Upper lobe of left lung (tissue), 6 donors: ENCODE results near the gene KCNH8. TPM values are rescaled to one million over a fixed set of nuclear protein-coding genes. Genes with fewer than 3 reads are reported as not detected.

Source experiments
- ATAC-seq, 2 donors: fragments of 200-7000 bp; cut with Tn5 transposase; one replicate each; pipeline ENCODE4 v1.9.1; 2022; ENCODE audit warnings: mild to moderate bottlenecking in 2 of 2, moderate library complexity in 2 of 2; ENCODE audit not compliant: low FRiP score in 2 of 2
- DNase-seq, 2 donors: peaks; one replicate each; pipeline ENCODE4 v3.0.0-alpha.2; 2019 to 2020
- H3K27ac ChIP-seq, 4 donors: fragments of 200-600 bp; sonication (generic); one replicate each; pipeline ENCODE4 v1.5.1; 2016 to 2019
- H3K27me3 ChIP-seq, 4 donors: fragments of 200-600 bp; sonication (generic); one replicate each; pipeline ENCODE4 v1.5.1; 2017 to 2019
- H3K36me3 ChIP-seq, 4 donors: fragments of 200-600 bp; sonication (generic); one replicate each; pipeline ENCODE4 v1.5.1; 2016 to 2019
- H3K4me1 ChIP-seq, 4 donors: fragments of 200-600 bp; sonication (generic); one replicate each; pipeline ENCODE4 v1.5.1; 2018 to 2019
- H3K4me3 ChIP-seq, 4 donors: fragments of 200-600 bp; sonication (generic); one replicate each; pipeline ENCODE4 v1.5.1; 2017 to 2019; ENCODE audit warnings: mild to moderate bottlenecking in 2 of 4, moderate library complexity in 1 of 4
- H3K9me3 ChIP-seq, 4 donors: fragments of 200-600 bp; sonication (generic); one replicate each; pipeline ENCODE4 v1.5.1; 2018 to 2019
- CTCF ChIP-seq, 6 experiments: fragments of 450-650 bp in 4 of 6; fragments of 200-600 bp in 2 of 6; sonication (generic) in 2 of 6; IDR thresholded peaks; one replicate each; pipeline ENCODE4 v1.5.1; 2016 to 2019; ENCODE audit warnings: antibody characterized with exemption in 6 of 6
- EP300 ChIP-seq, 4 donors: sonication (generic); formaldehyde crosslinking; IDR thresholded peaks; one replicate each; pipeline ENCODE4 v1.5.1; 2017; ENCODE audit warnings: antibody characterized with exemption in 4 of 4, control low read depth in 2 of 4
- POLR2A ChIP-seq, 4 donors: fragments of 450-650 bp; IDR thresholded peaks; one replicate each; pipeline ENCODE4 v1.5.1; 2016 to 2017; ENCODE audit warnings: antibody characterized with exemption in 4 of 4, mild to moderate bottlenecking in 2 of 4
- POLR2AphosphoS5 ChIP-seq, 2 donors: sonication (generic); formaldehyde crosslinking; IDR thresholded peaks; one replicate each; pipeline ENCODE4 v1.5.1; 2017; ENCODE audit warnings: antibody characterized with exemption in 2 of 2
- WGBS, 2 donors: methylation state at CpG; one replicate each; pipeline ENCODE4 v1.1.5; 2017 to 2018; 5-methylcytosine and 5-hydroxymethylcytosine counted together
- total RNA-seq, 6 donors: library from RNA; depleted of rRNA in 4 of 6; stranded (reverse); fragments of >200 nt in 4 of 6; gene quantifications; one replicate each; pipeline versions ENCODE4 v1.1.0 to v1.2.1, GENCODE V29; 2016 to 2021
- donor health status: DM: no; HTN: no; CAD: no; lungs with moderate emphysema.
- donor health status: DM: no; HTN: yes; CAD: no; lungs with severe emphysema.

KCNH8 gene
- total RNA-seq, 6 donors from 2014 or later = 0.10 to 0.24 (median 0.13) TPM; not detected in 2

- no peak for DNase-seq
- H3K4me1 ChIP-seq = no peaks in the 10 kb centered on the region
- no peaks in the 10 kb centered on the region for H3K36me3 ChIP-seq
- WGBS, 2 donors = 82 to 83% methylated on average over 2 of the region's 2 CpGs
- TF ChIP-seq POLR2AphosphoS5 (IDR thresholded peaks at IDR 0.05) (no peak), EP300 (IDR thresholded peaks at IDR 0.05) (no peak), POLR2A (IDR thresholded peaks at IDR 0.05) (no peak), CTCF (IDR thresholded peaks at IDR 0.05) (no peak)
- no peaks in the 10 kb centered on the region for H3K27me3 ChIP-seq
- no peak for ATAC-seq
- H3K27ac ChIP-seq = no peak overlapping the region
- H3K9me3 ChIP-seq = no peaks in the 10 kb centered on the region
- H3K4me3 ChIP-seq = no peak overlapping the region
These were observed 393.0 kb downstream of the KCNH8 start for GRCh38 chr3:19541284-19541683.

- WGBS, 2 donors = 28 to 33% methylated on average over 4 of the region's 4 CpGs
- Histone ChIP-seq H3K27me3 (no peaks in the 10 kb centered on the region), H3K36me3 (no peaks in the 10 kb centered on the region), H3K4me3 (no peak overlapping the region), H3K27ac (no peak overlapping the region), H3K9me3 (no peaks in the 10 kb centered on the region), H3K4me1 (no peaks in the 10 kb centered on the region)
- DNase-seq (no peak), ATAC-seq (peak in 1 of 2 donors; percentile 48)
- TF ChIP-seq POLR2A (IDR thresholded peaks at IDR 0.05) (no peak), POLR2AphosphoS5 (IDR thresholded peaks at IDR 0.05) (no peak), EP300 (IDR thresholded peaks at IDR 0.05) (no peak), CTCF (IDR thresholded peaks at IDR 0.05) (peak in 4 of 6 experiments; percentile 20 to 37 (median 26))
These were observed 395.0 kb downstream of the KCNH8 start for GRCh38 chr3:19543212-19543841.

- no peak for DNase-seq
- no peaks in the 10 kb centered on the region for H3K9me3 ChIP-seq
- H3K36me3 ChIP-seq = no peaks in the 10 kb centered on the region
- 60 to 70% methylated on average over 2 of the region's 2 CpGs for WGBS, 2 donors
- no peak overlapping the region for H3K27ac ChIP-seq
- no peak overlapping the region for H3K4me3 ChIP-seq
- no peaks in the 10 kb centered on the region for H3K4me1 ChIP-seq
- TF ChIP-seq EP300 (IDR thresholded peaks at IDR 0.05) (no peak), POLR2AphosphoS5 (IDR thresholded peaks at IDR 0.05) (no peak), POLR2A (IDR thresholded peaks at IDR 0.05) (no peak), CTCF (IDR thresholded peaks at IDR 0.05) (no peak)
- no peak for ATAC-seq
- H3K27me3 ChIP-seq = no peaks in the 10 kb centered on the region
These were observed 399.6 kb downstream of the KCNH8 start for GRCh38 chr3:19547665-19548464.

GRCh38 chr3:19559724-19560442 is 411.6 kb downstream of the KCNH8 start:
- 77 to 79% methylated on average over 4 of the region's 4 CpGs for whole genome bisulfite sequencing, 2 donors
- H3K4me1 ChIP-seq = no peaks in the 10 kb centered on the region
- no peaks in the 10 kb centered on the region for H3K9me3 ChIP-seq
- TF ChIP-seq EP300 (IDR thresholded peaks at IDR 0.05) (no peak), POLR2AphosphoS5 (IDR thresholded peaks at IDR 0.05) (no peak), CTCF (IDR thresholded peaks at IDR 0.05) (no peak), POLR2A (IDR thresholded peaks at IDR 0.05) (no peak)
- ATAC-seq = no peak
- H3K36me3 ChIP-seq = no peaks in the 10 kb centered on the region
- DNase-seq = no peak
- no peak overlapping the region for H3K4me3 ChIP-seq
- H3K27ac ChIP-seq = no peak overlapping the region
- H3K27me3 ChIP-seq = no peaks in the 10 kb centered on the region
